ENCODE measurements around the gene PCED1B.

The PCED1B gene

GRCh38 chr12:47280543-47281300 is 201.3 kb downstream of the PCED1B start:
- DNase-seq = no peak

DNA sequence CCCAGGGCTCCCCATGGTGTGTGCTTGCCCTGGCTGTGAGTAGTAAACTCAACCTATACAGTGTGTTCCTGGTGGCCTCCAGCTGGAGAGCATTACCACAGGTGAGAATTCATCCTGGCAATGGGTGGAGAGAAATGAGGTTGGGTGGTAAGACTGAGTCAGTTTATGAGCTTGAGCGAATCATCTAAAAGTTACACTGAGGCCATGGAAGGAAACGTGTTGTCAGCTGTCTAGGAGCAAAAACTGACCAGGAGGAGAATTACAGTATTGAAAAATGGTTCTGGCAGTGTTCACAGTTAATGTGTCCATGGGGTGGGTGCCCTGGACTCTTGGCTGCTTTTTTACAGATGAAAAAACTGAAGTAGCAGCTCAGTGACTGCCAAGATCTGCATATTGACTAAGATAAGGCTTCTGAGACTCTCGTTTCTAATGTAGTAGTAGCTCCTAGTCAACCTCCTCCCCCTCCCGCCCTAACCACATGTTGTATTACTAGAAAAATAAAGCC is 202.3 kb downstream of the PCED1B start:
- peak; percentile 33 for DNase-seq

- peak; percentile 74 for DNase-seq
These were observed 202.8 kb downstream of the PCED1B start for GRCh38 chr12:47282206-47282605.
